Measurements from ENCODE around the gene CACFD1.

GRCh38 chr9:133468777-133469421, 9.1 kb downstream of the CACFD1 start:
- TF ChIP-seq EP300 (IDR thresholded peaks at IDR 0.05) (no peak), CTCF (IDR thresholded peaks at IDR 0.05) (no peak)

Measured in tibial nerve (tissue), 4 donors.